SK-N-SH treated with all-trans-retinoic acid at 6 μM for 48 hours (cell line): ENCODE measurements around the gene KIRREL3.

Source experiments
- CREB5 ChIP-seq: fragments of 250-450 bp; sonication (Bioruptor Pico); IDR thresholded peaks from 2 replicates; pipeline ENCODE4 v1.5.1; 2020; ENCODE audit warnings: low read depth, mild to moderate bottlenecking, moderate library complexity
- CSDC2 ChIP-seq: fragments of 250-450 bp; sonication (Bioruptor Pico); IDR thresholded peaks from 2 replicates; pipeline ENCODE4 v1.5.0; 2020; ENCODE audit warnings: mild to moderate bottlenecking, moderate library complexity
- CSRNP3 ChIP-seq: fragments of 250-450 bp; sonication (Bioruptor Pico); IDR thresholded peaks from 2 replicates; pipeline ENCODE4 v1.5.1; 2021; ENCODE audit warnings: mild to moderate bottlenecking, moderate library complexity
- ESRRG ChIP-seq: fragments of 250-450 bp; sonication (Bioruptor Pico); IDR thresholded peaks from 2 replicates; pipeline ENCODE4 v1.6.1; 2021; ENCODE audit warnings: mild to moderate bottlenecking
- ISL1 ChIP-seq: fragments of 250-450 bp; sonication (Bioruptor Pico); IDR thresholded peaks from 2 replicates; pipeline ENCODE4 v2.1.2; 2022; ENCODE audit warnings: mild to moderate bottlenecking, moderate library complexity
- OSR1 ChIP-seq: fragments of 250-450 bp; sonication (Bioruptor Pico); IDR thresholded peaks from 2 replicates; pipeline ENCODE4 v1.8.0; 2022; ENCODE audit warnings: moderate library complexity, mild to moderate bottlenecking, inconsistent platforms
- PATZ1 ChIP-seq: fragments of 250-450 bp; sonication (Bioruptor Pico); IDR thresholded peaks from 2 replicates; pipeline ENCODE4 v1.8.0; 2020; ENCODE audit warnings: mild to moderate bottlenecking, moderate library complexity, borderline replicate concordance
- PPARA ChIP-seq: fragments of 250-450 bp; sonication (Bioruptor Pico); IDR thresholded peaks from 2 replicates; pipeline ENCODE4 v1.5.0; 2020; ENCODE audit warnings: mild to moderate bottlenecking, borderline replicate concordance
- RARB ChIP-seq: fragments of 250-450 bp; sonication (Bioruptor Pico); IDR thresholded peaks from 2 replicates; pipeline ENCODE4 v1.8.0; 2021; ENCODE audit warnings: mild to moderate bottlenecking, moderate library complexity
- TCF4 ChIP-seq: fragments of 250-450 bp; sonication (Bioruptor Pico); IDR thresholded peaks from 2 replicates; pipeline ENCODE4 v1.8.0; 2021; ENCODE audit warnings: mild to moderate bottlenecking, moderate library complexity, borderline replicate concordance
- TSHZ2 ChIP-seq: fragments of 250-450 bp; sonication (Bioruptor Pico); IDR thresholded peaks from 2 replicates; pipeline ENCODE4 v1.5.0; 2020; ENCODE audit warnings: mild to moderate bottlenecking, moderate library complexity
- ZC3H10 ChIP-seq: fragments of 250-450 bp; sonication (Bioruptor Pico); IDR thresholded peaks from 2 replicates; pipeline ENCODE4 v1.5.1; 2021; ENCODE audit warnings: mild to moderate bottlenecking, moderate library complexity
- ZFP3 ChIP-seq: fragments of 250-450 bp; sonication (Bioruptor Pico); IDR thresholded peaks from 2 replicates; pipeline ENCODE4 v1.5.0; 2020; ENCODE audit warnings: mild to moderate bottlenecking, moderate library complexity
- ZFP30 ChIP-seq: fragments of 450-650 bp; formaldehyde crosslinking; IDR thresholded peaks from 2 replicates; pipeline ENCODE4 v1.5.0; 2022; ENCODE audit warnings: mild to moderate bottlenecking, moderate library complexity

GRCh38 chr11:126837581-126837980, 163.0 kb downstream of the KIRREL3 start:
- TF ChIP-seq CSRNP3 (CRISPR knock-in tag) (no peak), TSHZ2 (CRISPR knock-in tag) (no peak), PATZ1 (CRISPR knock-in tag) (no peak), ZC3H10 (CRISPR knock-in tag) (no peak), ISL1 (CRISPR knock-in tag) (no peak), ZFP3 (CRISPR knock-in tag) (no peak), ESRRG (CRISPR knock-in tag) (no peak), TCF4 (CRISPR knock-in tag) (no peak), ZFP30 (CRISPR knock-in tag) (no peak), RARB (CRISPR knock-in tag) (no peak), PPARA (CRISPR knock-in tag) (no peak), CSDC2 (no peak), CREB5 (CRISPR knock-in tag) (no peak), OSR1 (no peak)
